ENCODE results near the gene RNF17. TPM values are rescaled to one million over a fixed set of nuclear protein-coding genes. Genes with fewer than 3 reads are reported as not detected.

RNF17 gene
- total RNA-seq, 1 donor from 2014 or later: not detected

- no peaks in the 10 kb centered on the region for H3K36me3 Mint-ChIP-seq
- H3K9me3 Mint-ChIP-seq: peaks cover 22% of the 10 kb centered on the region
- H3K27me3 Mint-ChIP-seq (ENCODE audit: low read depth): no peaks in the 10 kb centered on the region
- H3K4me3 Mint-ChIP-seq: no peak overlapping the region
- DNase-seq (ENCODE audit: low spot score in 2 of 2, unreplicated experiment in 2 of 2): no peak
- TF ChIP-seq, protein P1, sequence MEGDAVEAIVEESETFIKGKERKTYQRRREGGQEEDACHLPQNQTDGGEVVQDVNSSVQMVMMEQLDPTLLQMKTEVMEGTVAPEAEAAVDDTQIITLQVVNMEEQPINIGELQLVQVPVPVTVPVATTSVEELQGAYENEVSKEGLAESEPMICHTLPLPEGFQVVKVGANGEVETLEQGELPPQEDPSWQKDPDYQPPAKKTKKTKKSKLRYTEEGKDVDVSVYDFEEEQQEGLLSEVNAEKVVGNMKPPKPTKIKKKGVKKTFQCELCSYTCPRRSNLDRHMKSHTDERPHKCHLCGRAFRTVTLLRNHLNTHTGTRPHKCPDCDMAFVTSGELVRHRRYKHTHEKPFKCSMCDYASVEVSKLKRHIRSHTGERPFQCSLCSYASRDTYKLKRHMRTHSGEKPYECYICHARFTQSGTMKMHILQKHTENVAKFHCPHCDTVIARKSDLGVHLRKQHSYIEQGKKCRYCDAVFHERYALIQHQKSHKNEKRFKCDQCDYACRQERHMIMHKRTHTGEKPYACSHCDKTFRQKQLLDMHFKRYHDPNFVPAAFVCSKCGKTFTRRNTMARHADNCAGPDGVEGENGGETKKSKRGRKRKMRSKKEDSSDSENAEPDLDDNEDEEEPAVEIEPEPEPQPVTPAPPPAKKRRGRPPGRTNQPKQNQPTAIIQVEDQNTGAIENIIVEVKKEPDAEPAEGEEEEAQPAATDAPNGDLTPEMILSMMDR (IDR thresholded peaks at IDR 0.05; ENCODE audit: unreplicated experiment): no peak
- no peaks in the 10 kb centered on the region for H3K4me1 Mint-ChIP-seq
- no peak overlapping the region for H3K27ac Mint-ChIP-seq
Measured at GRCh38 chr13:24734950-24735349, 29.0 kb upstream of the RNF17 start.

GRCh38 chr13:24737042-24737441, 26.9 kb upstream of the RNF17 start:
- no peaks in the 10 kb centered on the region for H3K36me3 Mint-ChIP-seq
- H3K4me3 Mint-ChIP-seq: no peak overlapping the region
- no peak for DNase-seq (ENCODE audit: low spot score in 2 of 2, unreplicated experiment in 2 of 2)
- TF ChIP-seq, protein P1 (IDR thresholded peaks at IDR 0.05; ENCODE audit: unreplicated experiment): no peak
- peaks cover 7% of the 10 kb centered on the region for H3K9me3 Mint-ChIP-seq
- H3K27ac Mint-ChIP-seq: no peak overlapping the region
- no peaks in the 10 kb centered on the region for H3K27me3 Mint-ChIP-seq (ENCODE audit: low read depth)
- peaks cover 4% of the 10 kb centered on the region for H3K4me1 Mint-ChIP-seq

DNA sequence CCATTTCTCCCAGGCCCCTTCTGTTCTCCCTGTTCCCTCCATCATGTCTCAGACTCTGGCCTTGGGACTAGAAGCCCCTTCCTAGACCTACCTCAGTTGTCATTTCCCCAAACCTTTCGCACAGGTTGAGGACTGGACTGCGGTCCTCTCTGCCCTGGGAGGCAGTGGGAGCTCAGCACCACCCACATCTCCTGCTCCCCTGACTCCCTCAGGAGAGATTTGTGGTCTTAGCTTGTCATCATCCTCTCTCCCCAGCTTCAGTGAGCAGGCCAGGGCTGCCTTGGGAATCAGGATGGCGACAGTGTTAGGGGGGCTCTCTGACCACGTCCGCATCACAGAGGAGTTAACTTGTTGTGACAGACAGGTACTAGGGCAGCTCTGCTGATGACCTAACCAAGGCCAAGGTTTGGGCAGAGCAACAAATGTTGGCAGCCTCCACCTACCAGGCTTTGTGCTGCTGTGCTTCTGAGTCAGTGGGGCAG, 25.6 kb upstream of the RNF17 start:
- peaks cover 11% of the 10 kb centered on the region for H3K4me1 Mint-ChIP-seq
- no peak for DNase-seq (ENCODE audit: low spot score in 2 of 2, unreplicated experiment in 2 of 2)
- peaks cover 3% of the 10 kb centered on the region for H3K27me3 Mint-ChIP-seq (ENCODE audit: low read depth)
- no peak overlapping the region for H3K27ac Mint-ChIP-seq
- H3K9me3 Mint-ChIP-seq: no peaks in the 10 kb centered on the region
- TF ChIP-seq, protein P1 (IDR thresholded peaks at IDR 0.05; ENCODE audit: unreplicated experiment): no peak
- H3K4me3 Mint-ChIP-seq: no peak overlapping the region
- no peaks in the 10 kb centered on the region for H3K36me3 Mint-ChIP-seq

GRCh38 chr13:24740014-24740890, 23.7 kb upstream of the RNF17 start:
- no peaks in the 10 kb centered on the region for H3K9me3 Mint-ChIP-seq

GRCh38 chr13:24741016-24741662, 22.8 kb upstream of the RNF17 start:
- Mint-ChIP-seq H3K27me3 (ENCODE audit: low read depth) (peaks cover 27% of the 10 kb centered on the region), H3K9me3 (no peaks in the 10 kb centered on the region), H3K36me3 (no peaks in the 10 kb centered on the region), H3K4me3 (no peak overlapping the region), H3K27ac (no peak overlapping the region), H3K4me1 (peaks cover 11% of the 10 kb centered on the region)
- TF ChIP-seq, protein P1 (IDR thresholded peaks at IDR 0.05; ENCODE audit: unreplicated experiment): no peak
- DNase-seq (ENCODE audit: low spot score in 2 of 2, unreplicated experiment in 2 of 2): no peak

More at GRCh38 chr13:24740014-24740890, 23.7 kb upstream of the RNF17 start:
- Mint-ChIP-seq H3K4me1 (peaks cover 11% of the 10 kb centered on the region), H3K27ac (no peak overlapping the region), H3K36me3 (no peaks in the 10 kb centered on the region), H3K4me3 (no peak overlapping the region), H3K27me3 (ENCODE audit: low read depth) (peaks cover 21% of the 10 kb centered on the region)
- DNase-seq (ENCODE audit: low spot score in 2 of 2, unreplicated experiment in 2 of 2): no peak
- TF ChIP-seq, protein P1 (IDR thresholded peaks at IDR 0.05; ENCODE audit: unreplicated experiment): no peak
